GM19397 (cell line): Measurements from ENCODE around the gene PPP3CB.
"Not testable (repeated sequence)": the region's sequence is repeated elsewhere in the genome, so short reads cannot be mapped to it uniquely, and the experiment has no call there.

Source experiments
- ATAC-seq: cut with Tn5 transposase; IDR thresholded peaks from one replicate; pipeline ENCODE4 v1.9.1; 2021; ENCODE audit warnings: mild to moderate bottlenecking, moderate library complexity; ENCODE audit not compliant: unreplicated experiment

The PPP3CB gene

GRCh38 chr10:73423309-73423708 is 72.5 kb downstream of the PPP3CB start:
- ATAC-seq, result no peak

GRCh38 chr10:73416571-73416970 is 79.3 kb downstream of the PPP3CB start:
- no peak for ATAC-seq

- peak; percentile 25 for ATAC-seq
Observed at GRCh38 chr10:73414230-73414945, 81.4 kb downstream of the PPP3CB start.

DNA sequence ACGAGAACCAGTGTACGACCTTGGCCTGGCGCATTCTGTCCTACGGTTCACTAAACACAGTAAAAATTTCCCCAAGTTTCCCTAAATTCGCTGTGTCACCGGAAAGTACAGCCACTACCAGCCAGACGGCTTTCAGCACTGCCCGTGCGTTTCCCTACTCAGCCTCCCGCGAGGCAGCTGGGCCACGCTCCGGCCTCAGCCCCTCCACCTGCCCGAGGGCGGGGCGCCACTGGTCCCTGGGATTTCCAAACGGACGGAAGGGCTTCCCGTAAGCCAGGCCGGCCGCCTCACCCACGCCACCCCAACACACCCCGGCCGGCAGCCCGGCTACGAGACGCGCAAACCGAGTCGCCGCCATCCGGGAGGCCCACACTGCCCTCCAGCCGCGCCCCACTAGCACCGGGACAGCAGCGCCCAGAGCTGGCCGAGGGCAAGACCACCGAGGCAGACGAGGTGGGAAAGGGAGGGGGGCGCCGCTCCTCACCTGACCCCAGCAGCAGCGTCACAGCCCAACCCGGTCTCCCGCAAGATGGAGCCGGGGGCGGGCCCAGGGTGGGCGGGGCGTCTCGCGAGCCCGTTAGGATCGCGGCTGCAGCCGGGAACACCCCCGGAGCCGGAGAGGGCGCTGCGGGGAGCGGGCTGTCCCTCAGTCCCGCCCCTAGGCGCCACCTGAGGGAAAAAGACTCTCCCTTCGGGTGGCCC is 82.1 kb downstream of the PPP3CB start, which contains the start of gene ANXA7:
Gene ANXA7 (minus strand): TSS at position 531 of the 702 bp plus-strand sequence. CDS start 13,202 bp downstream, outside the sequence.
- peak; percentile 90 for ATAC-seq

- peak; percentile 3 for ATAC-seq
Observed at GRCh38 chr10:73413108-73413527, 82.7 kb downstream of the PPP3CB start.

DNA sequence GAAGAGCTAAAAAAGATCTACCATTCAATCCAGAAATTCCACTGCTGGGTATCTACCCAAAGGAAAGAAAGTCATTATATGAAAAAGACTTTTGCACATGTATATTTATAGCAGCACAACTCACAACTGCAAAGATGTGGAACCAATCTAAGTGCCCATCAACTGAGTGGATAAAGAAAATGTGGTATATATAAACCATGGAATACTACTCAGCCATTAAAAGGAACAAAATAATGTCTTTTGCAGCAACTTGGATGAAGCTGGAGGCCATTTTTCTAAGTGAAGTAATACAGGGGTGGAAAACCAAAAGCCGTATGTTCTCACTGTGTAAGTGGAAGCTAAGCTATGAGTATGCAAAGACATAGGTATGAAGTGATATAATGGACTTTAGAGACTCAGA is 84.9 kb downstream of the PPP3CB start:
- ATAC-seq, result no peak

GRCh38 chr10:73408978-73409521 is 86.8 kb downstream of the PPP3CB start:
- ATAC-seq, result no peak

DNA sequence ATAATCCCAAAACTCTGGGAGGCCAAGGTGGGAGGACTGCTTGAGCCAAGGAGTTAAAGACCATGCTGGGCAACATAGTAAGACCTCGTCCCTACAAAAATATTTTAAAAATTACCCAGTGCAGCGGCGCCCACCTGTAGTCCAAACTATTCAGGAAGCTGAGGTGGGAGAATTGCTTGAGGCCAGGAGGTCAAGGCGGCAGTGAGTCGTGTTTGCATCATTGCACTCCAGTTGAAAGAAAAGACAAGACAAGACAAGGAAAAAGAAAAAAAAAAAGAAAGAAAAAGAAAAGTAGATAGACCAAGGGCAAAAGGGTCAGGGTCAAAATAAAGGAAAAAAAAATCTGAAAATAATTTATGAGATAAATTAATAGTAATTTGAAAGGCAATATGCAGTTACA is 87.8 kb downstream of the PPP3CB start:
- no peak for ATAC-seq

- no peak for ATAC-seq
Observed at GRCh38 chr10:73407495-73407894, 88.3 kb downstream of the PPP3CB start.

- no peak for ATAC-seq
Observed at GRCh38 chr10:73406846-73407245, 89.0 kb downstream of the PPP3CB start.

- no peak for ATAC-seq
Observed at GRCh38 chr10:73405556-73405955, 90.3 kb downstream of the PPP3CB start.

DNA sequence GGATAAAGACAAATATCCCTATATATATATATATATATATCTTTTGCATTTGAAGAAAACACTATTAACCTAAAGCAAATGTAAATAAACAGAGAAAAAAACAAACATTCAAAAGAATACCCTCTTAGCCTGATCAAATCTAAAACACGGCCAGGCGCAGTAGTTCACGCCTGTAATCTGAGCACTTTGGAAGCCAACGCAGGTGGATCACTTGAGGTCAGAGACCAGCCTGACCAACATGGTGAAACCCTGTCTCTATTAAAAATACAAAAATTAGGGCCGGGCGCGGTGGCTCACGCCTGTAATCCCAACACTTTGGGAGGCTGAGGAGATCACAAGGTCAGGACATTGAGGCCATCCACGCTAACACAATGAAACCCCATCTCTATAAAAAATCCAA is 91.1 kb downstream of the PPP3CB start:
- no peak for ATAC-seq

DNA sequence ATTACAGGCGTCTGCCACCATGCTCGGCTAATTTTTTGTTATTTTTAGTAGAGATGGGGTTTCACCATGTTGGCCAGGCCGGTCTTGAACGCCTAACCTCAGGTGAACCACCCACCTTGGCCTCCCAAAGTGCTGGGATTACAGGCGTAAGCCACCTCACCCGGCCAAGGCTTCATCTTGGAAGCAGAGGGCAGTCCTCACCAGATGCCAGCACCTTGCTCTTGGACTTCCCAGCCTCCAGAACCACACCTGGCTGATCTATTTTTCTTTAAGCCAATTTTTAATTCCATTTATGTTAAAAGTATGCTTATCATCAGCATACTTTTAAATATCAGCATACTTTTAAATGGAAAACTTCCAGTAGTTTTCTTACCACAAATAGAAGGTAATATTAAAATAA is 94.2 kb downstream of the PPP3CB start:
- ATAC-seq, result no peak

DNA sequence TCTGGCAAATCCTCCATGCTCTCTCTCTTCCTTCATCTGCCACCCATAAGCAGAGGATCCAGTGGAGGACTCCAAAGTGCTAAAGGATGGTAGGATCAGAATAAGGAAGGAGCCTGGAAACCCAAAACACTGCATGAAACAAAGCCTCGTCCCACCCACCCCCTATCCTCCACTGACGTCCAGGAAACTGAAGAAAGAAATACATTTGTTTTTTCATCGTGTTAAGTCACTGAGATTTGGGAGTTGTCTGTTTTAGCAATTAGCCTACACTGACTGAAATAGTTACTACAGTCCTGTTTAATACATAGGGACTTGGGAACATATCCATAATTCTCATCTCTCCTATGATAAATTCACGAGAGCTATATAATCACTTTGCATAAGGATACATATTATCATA is 96.8 kb downstream of the PPP3CB start:
- no peak for ATAC-seq

DNA sequence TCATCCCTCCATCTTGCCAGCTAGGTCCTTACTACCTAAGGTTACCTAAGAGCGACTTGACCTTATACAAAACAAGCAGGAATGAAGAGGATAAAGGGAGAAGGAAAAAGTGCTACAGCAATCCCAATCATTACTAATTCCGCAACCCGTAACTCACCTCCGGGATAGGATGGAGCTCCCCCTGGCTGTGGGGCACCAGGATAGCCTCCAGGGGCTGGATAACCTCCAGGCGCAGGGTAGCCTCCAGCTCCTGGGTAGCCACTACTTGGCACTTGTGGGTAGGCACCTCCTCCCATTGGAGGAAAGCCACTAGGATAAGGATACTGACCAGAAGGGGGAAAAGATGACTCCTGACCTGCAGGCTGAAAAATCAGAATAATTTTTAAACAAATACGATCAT is 97.8 kb downstream of the PPP3CB start:
- ATAC-seq, result no peak

GRCh38 chr10:73394325-73394724 is 101.5 kb downstream of the PPP3CB start:
- ATAC-seq, result not testable (repeated sequence)

DNA sequence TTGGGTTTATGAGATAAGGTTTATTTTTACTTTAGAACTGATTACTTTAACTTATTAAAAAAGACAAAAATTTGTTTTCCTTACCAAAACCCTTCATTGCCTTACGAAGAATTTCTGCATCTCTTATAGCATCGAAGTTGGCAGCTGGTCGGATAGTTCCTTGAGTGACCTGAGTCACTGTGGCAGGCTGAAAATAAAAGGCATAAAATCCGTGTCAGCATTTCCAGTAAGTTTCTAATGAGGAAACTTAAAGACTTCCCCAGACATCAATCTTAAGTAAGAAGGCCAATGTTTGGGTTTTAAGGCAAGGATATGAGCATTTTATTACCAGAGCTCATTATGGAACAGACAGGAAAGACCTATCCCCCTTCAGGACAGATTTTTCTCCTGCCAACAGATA is 107.6 kb downstream of the PPP3CB start:
- ATAC-seq, result no peak

- ATAC-seq, result no peak
Observed at GRCh38 chr10:73386583-73386982, 109.2 kb downstream of the PPP3CB start.
